Measurements from ENCODE around the gene CHTF18.

CHTF18 gene

GRCh38 chr16:763369-764183, 24.8 kb upstream of the CHTF18 start:
- in situ Hi-C loops (cut with HindIII; ENCODE audit: low pct_unique_long_range_greater_than_20kb, low sequenced_read_pairs) = no loop called here
- no peak for DNase-seq (ENCODE audit: low read depth in 1 of 2, low spot score in 1 of 2)
- no peak for TF ChIP-seq JUND (IDR thresholded peaks at IDR 0.05; ENCODE audit: low read depth)

DNA sequence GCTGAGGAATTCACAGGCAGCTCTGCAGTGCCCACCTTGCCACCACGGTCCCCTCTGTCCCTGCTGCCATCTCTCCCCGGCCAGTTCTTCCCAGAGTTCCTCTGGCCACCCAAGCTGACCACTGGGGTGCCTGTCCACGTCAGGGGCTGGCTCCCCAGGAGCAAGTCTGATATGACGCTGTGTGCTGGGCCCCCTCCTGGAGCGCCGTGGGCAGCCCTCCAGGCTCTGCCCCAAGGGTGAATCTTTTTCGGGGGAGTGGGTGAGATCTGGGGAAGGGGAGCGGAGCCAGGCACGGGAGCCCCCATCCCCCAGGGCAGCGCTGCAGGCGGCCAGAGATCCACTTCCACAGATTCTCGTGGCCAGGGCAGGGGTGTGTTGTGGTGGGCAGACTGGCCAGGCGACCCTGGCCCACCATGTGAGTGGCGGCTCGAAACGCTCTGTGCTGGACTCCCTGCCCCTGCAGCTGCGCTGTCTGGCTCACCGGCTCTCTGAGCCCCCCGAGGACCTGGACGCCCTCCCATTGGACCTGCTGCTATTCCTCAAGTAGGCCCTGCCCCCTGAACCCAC, 24.2 kb upstream of the CHTF18 start:
- TF ChIP-seq JUND (IDR thresholded peaks at IDR 0.05; ENCODE audit: low read depth) = no peak
- no peak for DNase-seq (ENCODE audit: low read depth in 1 of 2, low spot score in 1 of 2)

GRCh38 chr16:764848-765487, 23.5 kb upstream of the CHTF18 start:
- no peak for DNase-seq (ENCODE audit: low read depth in 1 of 2, low spot score in 1 of 2)
- in situ Hi-C loops (cut with HindIII; ENCODE audit: low pct_unique_long_range_greater_than_20kb, low sequenced_read_pairs) = no loop called here
- TF ChIP-seq JUND (IDR thresholded peaks at IDR 0.05; ENCODE audit: low read depth) = no peak

More for the DNA sequence above, 24.2 kb upstream of the CHTF18 start:
- in situ Hi-C loops (cut with HindIII; ENCODE audit: low pct_unique_long_range_greater_than_20kb, low sequenced_read_pairs) = no loop called here

- in situ Hi-C loops (cut with HindIII; ENCODE audit: low pct_unique_long_range_greater_than_20kb, low sequenced_read_pairs) = no loop called here
- no peak for DNase-seq (ENCODE audit: low read depth in 1 of 2, low spot score in 1 of 2)
- TF ChIP-seq JUND (IDR thresholded peaks at IDR 0.05; ENCODE audit: low read depth) = no peak
Observed at GRCh38 chr16:765488-765865, 22.9 kb upstream of the CHTF18 start.

GRCh38 chr16:766008-766819, 22.2 kb upstream of the CHTF18 start:
- DNase-seq (ENCODE audit: low read depth in 1 of 2, low spot score in 1 of 2) = no peak
- TF ChIP-seq JUND (IDR thresholded peaks at IDR 0.05; ENCODE audit: low read depth) = no peak
- in situ Hi-C loops (cut with HindIII; ENCODE audit: low pct_unique_long_range_greater_than_20kb, low sequenced_read_pairs) = no loop called here

GRCh38 chr16:766820-767640, 21.4 kb upstream of the CHTF18 start:
- TF ChIP-seq JUND (IDR thresholded peaks at IDR 0.05; ENCODE audit: low read depth) = no peak
- in situ Hi-C loops (cut with HindIII; ENCODE audit: low pct_unique_long_range_greater_than_20kb, low sequenced_read_pairs) = no loop called here
- DNase-seq (ENCODE audit: low read depth in 1 of 2, low spot score in 1 of 2) = no peak

DNA sequence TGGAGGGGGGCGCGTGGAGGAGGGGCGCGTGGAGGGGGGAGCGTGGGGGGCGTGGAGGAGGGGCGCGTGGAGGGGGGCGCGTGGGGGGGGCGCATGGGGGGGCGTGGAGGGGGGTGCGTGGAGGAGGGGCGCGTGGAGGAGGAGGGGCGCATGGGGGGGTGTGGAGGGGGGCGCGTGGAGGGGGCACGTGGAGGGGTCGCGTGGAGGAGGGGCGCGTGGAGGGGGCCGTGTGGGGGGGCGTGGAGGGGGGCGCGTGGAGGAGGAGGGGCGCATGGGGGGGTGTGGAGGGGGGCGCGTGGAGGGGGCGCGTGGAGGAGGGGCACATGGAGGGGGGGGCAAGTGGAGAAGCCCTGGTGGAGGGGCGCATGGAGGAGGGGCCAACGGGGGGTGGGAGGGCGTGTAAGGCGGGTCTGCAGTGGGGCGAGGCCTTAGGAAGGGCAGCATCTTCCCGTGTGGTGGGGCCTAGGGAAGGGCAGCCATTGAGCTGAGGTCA, 20.6 kb upstream of the CHTF18 start:
- no peak for DNase-seq (ENCODE audit: low read depth in 1 of 2, low spot score in 1 of 2)
- in situ Hi-C loops (cut with HindIII; ENCODE audit: low pct_unique_long_range_greater_than_20kb, low sequenced_read_pairs) = no loop called here
- no peak for TF ChIP-seq JUND (IDR thresholded peaks at IDR 0.05; ENCODE audit: low read depth)

- no peak for DNase-seq (ENCODE audit: low read depth in 1 of 2, low spot score in 1 of 2)
- no peak for TF ChIP-seq JUND (IDR thresholded peaks at IDR 0.05; ENCODE audit: low read depth)
- in situ Hi-C loops (cut with HindIII; ENCODE audit: low pct_unique_long_range_greater_than_20kb, low sequenced_read_pairs) = no loop called here
Observed at GRCh38 chr16:768428-768827, 20.0 kb upstream of the CHTF18 start.

DNA sequence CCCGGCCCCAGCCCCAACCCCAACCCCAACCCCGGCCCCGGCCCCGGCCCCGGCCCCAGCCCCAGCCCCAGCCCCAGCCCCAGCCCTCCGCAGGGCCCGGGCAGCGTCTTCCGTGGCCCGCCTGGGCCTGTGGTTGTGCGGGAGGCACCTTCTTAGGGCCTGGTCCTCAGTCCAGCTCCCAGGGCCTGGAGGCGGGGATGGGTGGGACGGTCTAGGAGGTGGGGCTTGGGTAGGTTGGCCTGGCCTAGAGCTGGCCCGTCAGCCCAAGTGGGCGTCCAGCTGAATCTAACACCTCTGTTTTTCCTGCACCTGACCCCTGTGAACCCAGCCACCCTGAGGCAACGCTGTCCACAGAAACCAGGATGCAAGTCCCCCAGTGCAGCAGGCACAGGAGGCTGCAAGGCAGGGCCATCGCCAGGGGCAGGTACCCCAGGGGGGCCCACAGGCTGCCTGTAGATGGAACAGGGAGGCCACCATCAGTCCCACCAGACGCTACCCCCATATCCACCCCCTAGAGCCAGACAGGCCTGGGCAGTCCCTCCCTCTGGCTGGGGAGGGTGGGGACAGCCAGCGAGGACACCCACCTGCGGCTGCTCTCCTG, 19.1 kb upstream of the CHTF18 start:
- TF ChIP-seq JUND (IDR thresholded peaks at IDR 0.05; ENCODE audit: low read depth) = no peak
- DNase-seq (ENCODE audit: low read depth in 1 of 2, low spot score in 1 of 2) = no peak
- in situ Hi-C loops (cut with HindIII; ENCODE audit: low pct_unique_long_range_greater_than_20kb, low sequenced_read_pairs) = no loop called here

GRCh38 chr16:769934-770333, 18.5 kb upstream of the CHTF18 start:
- DNase-seq (ENCODE audit: low read depth in 1 of 2, low spot score in 1 of 2) = no peak
- no peak for TF ChIP-seq JUND (IDR thresholded peaks at IDR 0.05; ENCODE audit: low read depth)
- in situ Hi-C loops (cut with HindIII; ENCODE audit: low pct_unique_long_range_greater_than_20kb, low sequenced_read_pairs) = no loop called here

- TF ChIP-seq JUND (IDR thresholded peaks at IDR 0.05; ENCODE audit: low read depth) = no peak
- in situ Hi-C loops (cut with HindIII; ENCODE audit: low pct_unique_long_range_greater_than_20kb, low sequenced_read_pairs) = no loop called here
- no peak for DNase-seq (ENCODE audit: low read depth in 1 of 2, low spot score in 1 of 2)
Observed at GRCh38 chr16:770411-770810, 18.0 kb upstream of the CHTF18 start.
